OCI-LY1 (cell line): ENCODE data around the gene RAPGEF1.

Experiments used
- H2AFZ ChIP-seq: fragments of 200-600 bp; sonication (generic), shearing (Covaris generic); 2 replicates; pipeline ENCODE4 v1.6.0; 2014; ENCODE audit warnings: antibody characterized with exemption, mild to moderate bottlenecking, low read length
- H3F3A ChIP-seq: fragments of 200-600 bp; sonication (generic), shearing (Covaris generic); 2 replicates; pipeline ENCODE4 v1.6.0; 2014; ENCODE audit warnings: mild to moderate bottlenecking, antibody characterized with exemption, low read length, moderate library complexity; ENCODE audit not compliant: insufficient read depth
- H3K27ac ChIP-seq: fragments of 200-600 bp; sonication (generic); 2 replicates; pipeline ENCODE4 v1.5.1; 2014; ENCODE audit warnings: low read length, mixed run types, mild to moderate bottlenecking, low read depth; ENCODE audit not compliant: poor library complexity, severe bottlenecking
- H3K27me3 ChIP-seq: fragments of 200-600 bp; sonication (generic); 2 replicates; pipeline ENCODE4 v1.6.0; 2014; ENCODE audit warnings: antibody characterized with exemption, mild to moderate bottlenecking, low read length, moderate library complexity; ENCODE audit not compliant: insufficient read depth
- H3K36me3 ChIP-seq: fragments of 200-600 bp; sonication (generic); 2 replicates; pipeline ENCODE4 v1.6.1; 2014; ENCODE audit warnings: mild to moderate bottlenecking, antibody characterized with exemption, low read length, moderate library complexity, mixed read lengths; ENCODE audit not compliant: insufficient read depth
- H3K4me1 ChIP-seq: fragments of 200-600 bp; sonication (generic); 2 replicates; pipeline ENCODE4 v1.5.1; 2014; ENCODE audit warnings: mild to moderate bottlenecking, low read length, moderate library complexity; ENCODE audit not compliant: insufficient read depth, severe bottlenecking
- H3K4me2 ChIP-seq: fragments of 200-600 bp; sonication (generic), shearing (Covaris generic); 2 replicates; pipeline ENCODE4 v1.6.1; 2014; ENCODE audit warnings: low read length
- H3K4me3 ChIP-seq: fragments of 200-600 bp; sonication (generic); 2 replicates; pipeline ENCODE4 v1.5.1; 2014; ENCODE audit warnings: low read length, low read depth, mild to moderate bottlenecking, mixed read lengths; ENCODE audit not compliant: poor library complexity, severe bottlenecking
- H3K79me2 ChIP-seq: fragments of 200-600 bp; shearing (Covaris generic); 2 replicates; pipeline ENCODE4 v1.6.1; 2016; ENCODE audit warnings: mixed run types, low read length, mixed read lengths; ENCODE audit not compliant: insufficient read depth
- H3K9ac ChIP-seq: fragments of 200-600 bp; sonication (generic), shearing (Covaris generic); 2 replicates; pipeline ENCODE4 v1.6.1; 2014; ENCODE audit warnings: mild to moderate bottlenecking, low read length, mixed read lengths
- H3K9me2 ChIP-seq: fragments of 200-600 bp; sonication (generic), shearing (Covaris generic); 2 replicates; pipeline ENCODE4 v1.6.1; 2014; ENCODE audit warnings: low read depth, mild to moderate bottlenecking, low read length, mixed read lengths
- H3K9me3 ChIP-seq: fragments of 200-600 bp; shearing (Covaris generic); 2 replicates; pipeline ENCODE4 v1.6.1; 2014; ENCODE audit warnings: low read length, mixed read lengths
- H4K20me1 ChIP-seq: fragments of 200-600 bp; sonication (generic), shearing (Covaris generic); 2 replicates; pipeline ENCODE4 v1.6.0; 2016; ENCODE audit warnings: mild to moderate bottlenecking, low read length; ENCODE audit not compliant: insufficient read depth
- EZH2 ChIP-seq: fragments of 200-600 bp; sonication (generic), shearing (Covaris generic); IDR thresholded peaks from 2 replicates; pipeline ENCODE4 v1.8.0; 2017; ENCODE audit warnings: borderline replicate concordance, mixed run types, mild to moderate bottlenecking, antibody characterized with exemption, low read length, moderate library complexity, mixed read lengths
- TF ChIP-seq, protein P1 (sequence below): fragments of 200-600 bp; sonication (generic), shearing (Covaris generic); IDR thresholded peaks from 2 replicates; pipeline ENCODE4 v1.5.1; 2017; ENCODE audit warnings: mild to moderate bottlenecking, antibody characterized with exemption, low read length, moderate library complexity, mixed read lengths

Gene RAPGEF1

DNA sequence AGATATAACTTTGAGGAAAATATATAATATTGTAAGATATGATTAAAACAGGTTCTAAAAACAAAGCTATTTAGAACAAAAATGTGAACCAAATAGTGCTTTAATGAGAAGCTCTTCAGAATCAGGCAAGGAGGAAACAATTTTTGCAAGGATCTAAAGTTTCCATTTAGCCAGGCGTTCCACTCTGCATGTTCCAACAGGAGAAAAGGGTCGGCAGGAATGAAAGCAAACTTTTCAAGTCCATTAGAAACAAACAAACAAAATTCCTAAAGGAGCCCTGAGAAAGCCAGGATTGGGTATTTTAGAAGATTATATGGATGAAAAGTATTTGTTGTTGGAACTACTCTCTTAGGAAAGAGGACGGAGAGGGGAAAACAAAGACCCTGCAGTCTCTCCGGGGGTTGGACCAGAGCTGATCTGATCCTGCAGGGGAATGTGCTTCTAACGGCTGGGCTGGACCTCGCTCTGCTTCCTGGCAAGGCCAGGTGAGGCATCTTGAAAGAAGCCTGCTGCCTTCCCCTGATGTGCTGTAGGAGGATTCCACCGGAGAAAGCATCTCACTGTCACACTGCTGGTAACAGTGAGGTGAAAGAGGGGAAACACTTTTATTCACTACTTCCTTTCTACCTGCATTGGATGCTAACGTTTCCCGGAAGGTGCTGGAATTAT lies 100.0 kb downstream of the RAPGEF1 start:
- Histone ChIP-seq H4K20me1 (no peaks in the 10 kb centered on the region), H3K79me2 (0 out of 2 replicates have a peak, but pooled peaks cover 5% of the 10 kb centered on the region), H3F3A (no peaks in the 10 kb centered on the region), H3K4me2 (no peak overlapping the region), H3K27me3 (no peaks in the 10 kb centered on the region), H3K27ac (no peak overlapping the region), H3K9me3 (no peaks in the 10 kb centered on the region), H2AFZ (no peak overlapping the region), H3K4me3 (no peak overlapping the region), H3K36me3 (peaks cover 99% of the 10 kb centered on the region), H3K9ac (no peak overlapping the region), H3K4me1 (peaks cover 8% of the 10 kb centered on the region), H3K9me2 (no peaks in the 10 kb centered on the region)
- TF ChIP-seq, protein P1, sequence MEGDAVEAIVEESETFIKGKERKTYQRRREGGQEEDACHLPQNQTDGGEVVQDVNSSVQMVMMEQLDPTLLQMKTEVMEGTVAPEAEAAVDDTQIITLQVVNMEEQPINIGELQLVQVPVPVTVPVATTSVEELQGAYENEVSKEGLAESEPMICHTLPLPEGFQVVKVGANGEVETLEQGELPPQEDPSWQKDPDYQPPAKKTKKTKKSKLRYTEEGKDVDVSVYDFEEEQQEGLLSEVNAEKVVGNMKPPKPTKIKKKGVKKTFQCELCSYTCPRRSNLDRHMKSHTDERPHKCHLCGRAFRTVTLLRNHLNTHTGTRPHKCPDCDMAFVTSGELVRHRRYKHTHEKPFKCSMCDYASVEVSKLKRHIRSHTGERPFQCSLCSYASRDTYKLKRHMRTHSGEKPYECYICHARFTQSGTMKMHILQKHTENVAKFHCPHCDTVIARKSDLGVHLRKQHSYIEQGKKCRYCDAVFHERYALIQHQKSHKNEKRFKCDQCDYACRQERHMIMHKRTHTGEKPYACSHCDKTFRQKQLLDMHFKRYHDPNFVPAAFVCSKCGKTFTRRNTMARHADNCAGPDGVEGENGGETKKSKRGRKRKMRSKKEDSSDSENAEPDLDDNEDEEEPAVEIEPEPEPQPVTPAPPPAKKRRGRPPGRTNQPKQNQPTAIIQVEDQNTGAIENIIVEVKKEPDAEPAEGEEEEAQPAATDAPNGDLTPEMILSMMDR, result no peak
- no peak for TF ChIP-seq EZH2

DNA sequence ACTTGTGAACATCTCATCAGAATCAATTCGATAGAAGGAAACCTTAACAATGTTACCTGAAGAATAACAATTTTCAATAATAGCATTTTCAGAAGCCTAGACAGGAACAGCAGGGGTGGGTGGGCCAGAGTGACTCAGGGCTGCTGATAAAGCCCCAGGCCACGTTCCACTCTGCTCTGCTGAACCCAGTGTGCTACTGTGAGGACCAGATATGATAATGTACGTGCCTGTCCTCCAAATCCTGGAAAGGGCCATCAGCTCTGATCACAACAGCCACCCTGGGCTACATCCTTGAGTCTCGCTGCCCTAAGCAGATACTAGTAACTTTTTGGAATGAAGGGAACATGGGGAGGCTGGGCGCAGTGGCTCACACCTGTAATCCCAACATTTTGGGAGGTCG lies 103.3 kb downstream of the RAPGEF1 start:
- H3K4me1 ChIP-seq, result peaks cover 22% of the 10 kb centered on the region
- TF ChIP-seq EZH2, result no peak
- TF ChIP-seq, protein P1, result no peak
- H3K36me3 ChIP-seq, result peaks cover 95% of the 10 kb centered on the region
- H3K4me3 ChIP-seq, result no peak overlapping the region
- no peaks in the 10 kb centered on the region for H3K9me3 ChIP-seq
- H3K27me3 ChIP-seq, result no peaks in the 10 kb centered on the region
- H3K9me2 ChIP-seq, result no peaks in the 10 kb centered on the region
- H3K27ac ChIP-seq, result no peak overlapping the region
- H4K20me1 ChIP-seq, result no peaks in the 10 kb centered on the region
- H2AFZ ChIP-seq, result no peak overlapping the region
- no peaks in the 10 kb centered on the region for H3K79me2 ChIP-seq
- no peak overlapping the region for H3K4me2 ChIP-seq
- no peak overlapping the region for H3K9ac ChIP-seq
- peaks cover 3% of the 10 kb centered on the region; the same call in 1 of the 2 replicates for H3F3A ChIP-seq

DNA sequence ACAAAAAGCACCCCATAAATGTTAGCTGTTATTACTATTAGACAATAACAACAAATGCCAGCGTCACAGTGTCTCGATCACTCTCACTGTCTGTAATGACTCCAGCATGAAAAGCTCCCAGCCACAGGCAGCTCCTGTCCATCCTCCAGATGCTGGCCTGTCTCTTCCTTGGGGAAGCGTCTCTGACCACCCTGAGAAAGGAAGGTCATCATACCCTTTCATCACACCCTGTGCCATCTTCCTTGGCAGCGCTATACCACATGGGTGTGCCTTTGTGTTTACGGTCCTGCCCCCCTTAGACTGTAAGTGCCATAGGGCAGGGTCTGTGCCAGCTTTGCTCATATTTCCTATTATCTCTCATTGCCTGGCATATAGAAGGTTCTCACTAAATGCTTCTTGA lies 104.0 kb downstream of the RAPGEF1 start:
- no peak overlapping the region for H3K4me2 ChIP-seq
- no peak for TF ChIP-seq EZH2
- peaks cover 26% of the 10 kb centered on the region for H3K4me1 ChIP-seq
- peaks cover 95% of the 10 kb centered on the region for H3K36me3 ChIP-seq
- no peak overlapping the region for H3K9ac ChIP-seq
- H3K4me3 ChIP-seq, result no peak overlapping the region
- H3K9me2 ChIP-seq, result no peaks in the 10 kb centered on the region
- H3K79me2 ChIP-seq, result no peaks in the 10 kb centered on the region
- H2AFZ ChIP-seq, result no peak overlapping the region
- H3F3A ChIP-seq, result peaks cover 3% of the 10 kb centered on the region; the same call in 1 of the 2 replicates
- no peaks in the 10 kb centered on the region for H3K27me3 ChIP-seq
- no peaks in the 10 kb centered on the region for H4K20me1 ChIP-seq
- no peaks in the 10 kb centered on the region for H3K9me3 ChIP-seq
- no peak overlapping the region for H3K27ac ChIP-seq

DNA sequence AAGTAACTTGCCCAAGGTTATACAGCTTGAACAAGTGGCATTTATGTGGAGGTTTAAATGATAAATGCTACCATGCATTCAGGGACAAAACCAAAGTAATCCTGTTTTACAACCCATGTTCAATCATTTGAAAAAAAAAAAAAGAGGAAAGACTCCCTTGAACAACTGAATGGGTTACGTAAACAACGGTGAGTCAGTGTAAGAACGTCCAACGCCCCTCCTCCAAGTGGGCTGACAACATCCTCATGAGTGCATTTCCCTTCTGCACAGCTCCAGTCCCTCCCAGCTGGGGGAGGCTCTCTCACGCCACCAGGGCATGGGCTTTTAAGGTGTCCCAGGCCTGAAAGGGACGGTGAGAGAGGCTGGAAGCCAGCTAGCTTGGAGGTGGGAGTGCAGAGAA lies 104.6 kb downstream of the RAPGEF1 start:
- H2AFZ ChIP-seq, result no peak overlapping the region
- no peak overlapping the region for H3K9ac ChIP-seq
- H3K27ac ChIP-seq, result peak overlapping the region; percentile 50
- H3K79me2 ChIP-seq, result no peaks in the 10 kb centered on the region
- no peaks in the 10 kb centered on the region for H4K20me1 ChIP-seq
- H3K4me2 ChIP-seq, result no peak overlapping the region
- TF ChIP-seq EZH2, result no peak
- TF ChIP-seq, protein P1, result no peak
- H3K9me3 ChIP-seq, result no peaks in the 10 kb centered on the region
- peaks cover 3% of the 10 kb centered on the region; the same call in 1 of the 2 replicates for H3F3A ChIP-seq
- no peaks in the 10 kb centered on the region for H3K27me3 ChIP-seq
- H3K4me3 ChIP-seq, result no peak overlapping the region
- no peaks in the 10 kb centered on the region for H3K9me2 ChIP-seq
- peaks cover 26% of the 10 kb centered on the region for H3K4me1 ChIP-seq
- peaks cover 95% of the 10 kb centered on the region for H3K36me3 ChIP-seq
